GM21390 (cell line): ENCODE results near the gene FBRS.
"Not testable (repeated sequence)": the region's sequence is repeated elsewhere in the genome, so short reads cannot be mapped to it uniquely, and the experiment has no call there.

Experiments
- ATAC-seq: cut with Tn5 transposase; IDR thresholded peaks from one replicate; pipeline ENCODE4 v1.9.1; 2021; ENCODE audit not compliant: unreplicated experiment

FBRS gene

GRCh38 chr16:30663038-30663437 is 4.8 kb downstream of the FBRS start:
- ATAC-seq: no peak

- no peak for ATAC-seq
These were observed 5.6 kb downstream of the FBRS start for GRCh38 chr16:30663820-30664219.

- ATAC-seq: no peak
These were observed 6.4 kb downstream of the FBRS start for GRCh38 chr16:30664616-30665109.

- ATAC-seq: no peak
These were observed 7.1 kb downstream of the FBRS start for GRCh38 chr16:30665155-30665829.

GRCh38 chr16:30665830-30666190 is 7.6 kb downstream of the FBRS start:
- no peak for ATAC-seq

GRCh38 chr16:30666681-30667080 is 8.4 kb downstream of the FBRS start:
- no peak for ATAC-seq

GRCh38 chr16:30667361-30667905 is 9.2 kb downstream of the FBRS start:
- no peak for ATAC-seq

GRCh38 chr16:30668393-30668792 is 10.2 kb downstream of the FBRS start:
- ATAC-seq: no peak

- ATAC-seq: no peak
These were observed 11.0 kb downstream of the FBRS start for GRCh38 chr16:30669026-30669902.

- ATAC-seq: no peak
These were observed 11.9 kb downstream of the FBRS start for GRCh38 chr16:30669903-30670824.

GRCh38 chr16:30675143-30675542 is 16.9 kb downstream of the FBRS start:
- no peak for ATAC-seq

GRCh38 chr16:30677931-30678585 is 19.8 kb downstream of the FBRS start:
- no peak for ATAC-seq

- no peak for ATAC-seq
These were observed 20.3 kb downstream of the FBRS start for GRCh38 chr16:30678586-30678970.

- ATAC-seq: no peak
These were observed 22.1 kb downstream of the FBRS start for GRCh38 chr16:30680326-30680725.

- ATAC-seq: no peak
These were observed 30.5 kb downstream of the FBRS start for GRCh38 chr16:30688701-30689100.

GRCh38 chr16:30691907-30692306 is 33.7 kb downstream of the FBRS start:
- ATAC-seq: no peak

GRCh38 chr16:30692396-30693064 is 34.3 kb downstream of the FBRS start:
- no peak for ATAC-seq

- ATAC-seq: no peak
These were observed 36.9 kb downstream of the FBRS start for GRCh38 chr16:30694926-30695693.

GRCh38 chr16:30696646-30697045 is 38.4 kb downstream of the FBRS start:
- ATAC-seq: not testable (repeated sequence)
